Measurements from ENCODE around the gene ROPN1B.

ROPN1B gene

DNA sequence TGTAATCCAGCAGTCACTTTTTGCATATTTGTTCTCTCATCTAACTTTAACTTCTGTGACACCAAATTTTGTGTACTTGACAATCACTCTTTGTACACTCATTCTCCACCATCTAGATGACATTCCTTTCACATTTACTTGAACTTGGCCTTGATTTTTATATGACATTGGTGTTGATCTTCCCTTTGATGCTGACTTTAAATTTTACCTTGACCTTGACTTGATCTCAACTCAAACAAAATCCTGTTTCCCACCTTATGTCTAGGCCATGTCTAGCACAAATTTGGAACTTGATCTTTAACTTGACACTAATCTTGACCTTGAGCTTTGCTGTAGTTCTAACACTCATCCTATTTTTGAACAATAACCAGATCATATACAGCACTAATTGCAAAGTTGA lies 33.2 kb downstream of the ROPN1B start:
- H3K27ac ChIP-seq: no peak overlapping the region
- TF ChIP-seq, protein P1, sequence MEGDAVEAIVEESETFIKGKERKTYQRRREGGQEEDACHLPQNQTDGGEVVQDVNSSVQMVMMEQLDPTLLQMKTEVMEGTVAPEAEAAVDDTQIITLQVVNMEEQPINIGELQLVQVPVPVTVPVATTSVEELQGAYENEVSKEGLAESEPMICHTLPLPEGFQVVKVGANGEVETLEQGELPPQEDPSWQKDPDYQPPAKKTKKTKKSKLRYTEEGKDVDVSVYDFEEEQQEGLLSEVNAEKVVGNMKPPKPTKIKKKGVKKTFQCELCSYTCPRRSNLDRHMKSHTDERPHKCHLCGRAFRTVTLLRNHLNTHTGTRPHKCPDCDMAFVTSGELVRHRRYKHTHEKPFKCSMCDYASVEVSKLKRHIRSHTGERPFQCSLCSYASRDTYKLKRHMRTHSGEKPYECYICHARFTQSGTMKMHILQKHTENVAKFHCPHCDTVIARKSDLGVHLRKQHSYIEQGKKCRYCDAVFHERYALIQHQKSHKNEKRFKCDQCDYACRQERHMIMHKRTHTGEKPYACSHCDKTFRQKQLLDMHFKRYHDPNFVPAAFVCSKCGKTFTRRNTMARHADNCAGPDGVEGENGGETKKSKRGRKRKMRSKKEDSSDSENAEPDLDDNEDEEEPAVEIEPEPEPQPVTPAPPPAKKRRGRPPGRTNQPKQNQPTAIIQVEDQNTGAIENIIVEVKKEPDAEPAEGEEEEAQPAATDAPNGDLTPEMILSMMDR (conservative IDR thresholded peaks at IDR 0.05): no peak

DNA sequence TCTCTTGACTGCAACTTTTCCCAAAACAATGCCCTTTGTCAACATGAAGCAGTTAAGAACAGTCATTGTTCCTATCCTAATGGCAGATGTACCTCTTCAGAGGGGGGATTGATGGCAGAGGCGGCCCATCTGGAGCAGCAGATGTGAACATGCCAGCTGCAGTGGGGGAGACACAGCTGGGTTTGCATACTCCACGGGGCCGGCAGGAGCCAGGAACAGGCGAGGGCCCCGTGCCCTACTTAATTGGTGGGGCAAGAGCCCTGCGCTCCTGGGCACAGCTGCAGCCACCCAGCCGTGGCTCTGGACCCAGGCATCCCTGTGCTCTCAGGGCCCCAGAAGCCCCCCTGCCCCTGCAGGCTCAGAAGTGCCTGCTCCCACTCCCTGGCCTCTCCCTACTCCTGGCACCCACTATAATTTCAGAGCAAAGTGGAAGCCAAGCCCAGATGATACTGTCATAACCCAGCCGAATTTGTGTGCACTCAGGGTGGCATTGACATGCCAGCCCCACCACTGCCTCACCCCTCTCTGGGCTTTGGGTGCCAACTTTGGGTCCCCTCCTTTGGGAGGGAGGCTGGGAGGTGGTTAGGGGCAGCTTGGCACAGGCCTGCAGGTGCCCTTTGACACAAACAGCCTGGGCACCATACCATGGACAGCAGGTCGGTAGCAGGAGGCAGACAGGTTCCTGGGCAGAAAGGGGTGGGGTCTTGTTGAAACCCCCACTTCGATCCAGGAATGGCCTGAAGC lies 34.6 kb downstream of the ROPN1B start:
- no peak overlapping the region for H3K27ac ChIP-seq
- TF ChIP-seq, protein P1 (conservative IDR thresholded peaks at IDR 0.05): no peak

DNA sequence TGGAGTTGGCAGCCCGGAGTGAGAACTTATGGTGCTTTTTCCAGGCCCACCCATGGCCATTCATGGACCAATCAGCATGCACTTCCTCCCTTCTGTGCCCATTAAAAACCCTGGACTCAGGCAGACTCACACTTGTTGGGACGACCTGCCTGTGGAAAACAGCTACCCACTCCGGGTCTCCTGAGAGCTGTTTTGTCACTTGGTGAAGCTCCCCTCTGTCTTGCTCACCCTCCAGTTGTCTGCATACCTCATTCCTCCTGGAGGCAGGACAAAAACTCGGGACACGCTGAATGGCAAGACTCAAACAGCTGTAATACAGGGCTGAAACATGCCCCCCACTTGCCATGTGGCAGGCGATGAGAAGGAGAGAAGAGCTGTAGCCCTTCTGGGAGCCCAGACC lies 35.2 kb downstream of the ROPN1B start:
- TF ChIP-seq, protein P1 (conservative IDR thresholded peaks at IDR 0.05): no peak

GRCh38 chr3:126004692-126005091 lies 35.7 kb downstream of the ROPN1B start:
- no peak overlapping the region for H3K27ac ChIP-seq
- TF ChIP-seq, protein P1 (conservative IDR thresholded peaks at IDR 0.05): no peak

More for the DNA sequence above, 35.2 kb downstream of the ROPN1B start:
- no peak overlapping the region for H3K27ac ChIP-seq

- H3K27ac ChIP-seq: no peak overlapping the region
- TF ChIP-seq, protein P1 (conservative IDR thresholded peaks at IDR 0.05): no peak
Observed at GRCh38 chr3:126005951-126006350, 37.0 kb downstream of the ROPN1B start.

- H3K27ac ChIP-seq: no peak overlapping the region
- TF ChIP-seq, protein P1 (conservative IDR thresholded peaks at IDR 0.05): no peak
Observed at GRCh38 chr3:126008219-126008618, 39.2 kb downstream of the ROPN1B start.

- TF ChIP-seq, protein P1 (conservative IDR thresholded peaks at IDR 0.05): no peak
Observed at GRCh38 chr3:126009181-126009580, 40.2 kb downstream of the ROPN1B start.

More at GRCh38 chr3:126009181-126009580, 40.2 kb downstream of the ROPN1B start:
- H3K27ac ChIP-seq: no peak overlapping the region
